PC-3 (cell line): ENCODE results near the gene TRIM66. TPM values are rescaled to one million over a fixed set of nuclear protein-coding genes. Genes with fewer than 3 reads are reported as not detected.
A peak's percentile ranks its signal among the peaks of the same experiment; 100 is the strongest.

ENCODE experiments used
- ATAC-seq: fragments of 200-7000 bp; cut with Tn5 transposase; 2 replicates; pipeline ENCODE4 v1.9.1; 2020; ENCODE audit warnings: mild to moderate bottlenecking, moderate library complexity
- BruUV-seq: library from RNA; stranded (reverse); fragments of 400-500 nt; replicated peaks from 2 replicates; lab custom pipeline; 2021; lab: Mats Ljungman, UMichigan
- CTCF ChIA-PET: fragments of 300-600 bp; sonication (Branson Sonifier 250); formaldehyde crosslinking; loops from one replicate; lab custom pipeline; 2022; ENCODE audit warnings: antibody characterized with exemption; lab: Charles Lee
- POLR2A ChIA-PET: fragments of 300-600 bp; sonication (Branson Sonifier 250); formaldehyde crosslinking; loops from one replicate; lab custom pipeline; 2022; ENCODE audit warnings: antibody characterized with exemption; ENCODE audit not compliant: unreplicated experiment; lab: Charles Lee
- DNase-seq: peaks from one replicate; pipeline ENCODE4 v3.0.0-alpha.2; 2015
- H2AFZ ChIP-seq: fragments of 300-600 bp; sonication (generic); 2 replicates; pipeline ENCODE4 v1.6.0; 2016; ENCODE audit warnings: antibody characterized with exemption, low read length
- H3F3A ChIP-seq: fragments of 300-600 bp; sonication (generic); one replicate; pipeline ENCODE4 v1.6.0; 2017; ENCODE audit warnings: antibody characterized with exemption, low read length, control low read depth, mild to moderate bottlenecking; ENCODE audit not compliant: unreplicated experiment
- H3K27ac ChIP-seq: fragments of 300-600 bp; sonication (generic); 2 replicates; pipeline ENCODE4 v1.5.1; 2016; ENCODE audit warnings: mild to moderate bottlenecking, low read length
- H3K27me3 ChIP-seq: fragments of 300-600 bp; sonication (generic); 2 replicates; pipeline ENCODE4 v1.6.1; 2016; ENCODE audit warnings: low read length, mixed read lengths
- H3K36me3 ChIP-seq: fragments of 300-600 bp; sonication (generic); 2 replicates; pipeline ENCODE4 v1.6.1; 2016; ENCODE audit warnings: low read depth, mixed run types, low read length, mixed read lengths
- H3K4me1 ChIP-seq: fragments of 300-600 bp; sonication (generic); 2 replicates; pipeline ENCODE4 v1.5.1; 2016; ENCODE audit warnings: low read length; ENCODE audit not compliant: insufficient read depth
- H3K4me2 ChIP-seq: fragments of 300-600 bp; sonication (generic); 2 replicates; pipeline ENCODE4 v1.6.0; 2016; ENCODE audit warnings: low read length
- H3K4me3 ChIP-seq: fragments of 300-600 bp; sonication (generic); 2 replicates; pipeline ENCODE4 v1.5.1; 2016; ENCODE audit warnings: mild to moderate bottlenecking, low read length, mixed read lengths
- H3K79me2 ChIP-seq: fragments of 300-600 bp; sonication (generic); 2 replicates; pipeline ENCODE4 v1.6.1; 2017; ENCODE audit warnings: low read length, mixed read lengths
- H3K9ac ChIP-seq: fragments of 300-600 bp; sonication (generic); 2 replicates; pipeline ENCODE4 v1.6.0; 2016; ENCODE audit warnings: mild to moderate bottlenecking, low read length
- H3K9me2 ChIP-seq: fragments of 300-600 bp; sonication (generic); replicated peaks from 2 replicates; pipeline ENCODE4 v1.6.1; 2016; ENCODE audit warnings: mixed run types, low read length, mixed read lengths
- H3K9me3 ChIP-seq: fragments of 300-600 bp; sonication (generic); 2 replicates; pipeline ENCODE4 v1.6.1; 2016; ENCODE audit warnings: low read length, mixed read lengths
- H4K20me1 ChIP-seq: fragments of 300-600 bp; sonication (generic); 2 replicates; pipeline ENCODE4 v1.6.1; 2016; ENCODE audit warnings: low read length, mixed read lengths
- EZH2 ChIP-seq: fragments of 300-600 bp; sonication (generic); IDR thresholded peaks from one replicate; pipeline ENCODE4 v1.6.1; 2017; ENCODE audit warnings: antibody characterized with exemption, mild to moderate bottlenecking, low read length; ENCODE audit not compliant: unreplicated experiment
- EZH2phosphoT487 ChIP-seq: fragments of 300-600 bp; sonication (generic); IDR thresholded peaks from 2 replicates; pipeline ENCODE4 v1.6.1; 2018; ENCODE audit warnings: mild to moderate bottlenecking, antibody characterized with exemption, low read length, borderline replicate concordance
- intact Hi-C: fragments of 100-400 bp; cut with micrococcal nuclease; formaldehyde crosslinking; loops from 2 replicates; pipeline ENCODE4 v1.9.0; 2023
- total RNA-seq: library from RNA; depleted of rRNA; stranded (reverse); fragments of >200 nt; gene quantifications from 2 replicates; pipeline ENCODE4 v1.2.3, GENCODE V29; 2014
- TF ChIP-seq, protein P1 (sequence below): fragments of 300-600 bp; sonication (generic); conservative IDR thresholded peaks from 2 replicates; pipeline ENCODE4 v1.5.1; 2017; ENCODE audit warnings: antibody characterized with exemption, low read depth, mild to moderate bottlenecking, low read length

TRIM66 gene
- total RNA-seq, 1 experiment from 2014 or later = 5.5 TPM

DNA sequence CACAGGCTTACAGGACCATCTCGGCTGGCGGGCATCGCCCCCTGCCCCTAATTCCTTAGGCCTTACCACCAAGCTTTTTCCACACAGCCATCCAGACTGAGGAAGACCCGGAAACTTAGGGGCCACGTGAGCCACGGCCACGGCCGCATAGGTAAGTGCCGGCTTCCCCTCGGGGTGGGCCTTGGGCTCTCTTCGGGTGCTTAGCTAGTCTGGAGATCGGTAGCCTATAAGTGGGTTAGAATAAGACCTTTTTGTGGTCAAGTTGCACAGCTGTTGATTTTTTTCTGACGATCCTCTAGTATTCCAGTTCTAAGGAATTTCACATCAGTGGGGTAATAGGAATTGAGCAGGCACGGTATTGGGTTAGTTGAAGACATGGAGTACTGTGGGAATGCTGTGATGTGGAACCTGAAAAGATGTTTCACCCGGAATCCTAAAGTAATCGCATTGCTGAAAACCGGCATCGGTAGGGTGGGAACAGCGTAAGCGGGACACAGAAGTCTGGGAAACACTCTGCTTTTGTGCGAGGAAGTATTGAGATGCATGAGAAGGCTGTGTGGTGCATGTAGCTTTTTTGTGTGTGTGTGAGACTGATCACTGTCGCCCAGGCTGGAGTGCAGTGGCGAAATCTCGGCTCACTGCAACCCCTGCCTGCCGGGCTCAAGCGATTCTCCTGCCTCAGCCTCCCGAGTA, 796 bp upstream of the TRIM66 start:
- Histone ChIP-seq H3K36me3 (peaks cover 40% of the 10 kb centered on the region), H3K27me3 (no peaks in the 10 kb centered on the region), H3K4me3 (peak overlapping the region; percentile 86), H3K27ac (peak overlapping the region; percentile 73), H3K9me3 (no peaks in the 10 kb centered on the region), H3K9ac (peak overlapping the region; percentile 100), H4K20me1 (peaks cover 23% of the 10 kb centered on the region), H3K9me2 (no peaks in the 10 kb centered on the region), H3K79me2 (peaks cover 48% of the 10 kb centered on the region), H3K4me1 (peaks cover 50% of the 10 kb centered on the region), H3K4me2 (peak overlapping the region; percentile 94), H3F3A (peaks cover 12% of the 10 kb centered on the region), H2AFZ (peak overlapping the region; percentile 54; the same call in 1 of the 2 replicates)
- ATAC-seq = no peak
- BruUV-seq = TSS peak; percentile 42
- intact Hi-C loops = loop anchor here (10.0 kb wide), 1 partner anchor 892 kb away; the partner anchor contains the start of gene WEE1
- ChIA-PET POLR2A (no interaction called here), CTCF (no interaction called here)
- TF ChIP-seq, protein P1, sequence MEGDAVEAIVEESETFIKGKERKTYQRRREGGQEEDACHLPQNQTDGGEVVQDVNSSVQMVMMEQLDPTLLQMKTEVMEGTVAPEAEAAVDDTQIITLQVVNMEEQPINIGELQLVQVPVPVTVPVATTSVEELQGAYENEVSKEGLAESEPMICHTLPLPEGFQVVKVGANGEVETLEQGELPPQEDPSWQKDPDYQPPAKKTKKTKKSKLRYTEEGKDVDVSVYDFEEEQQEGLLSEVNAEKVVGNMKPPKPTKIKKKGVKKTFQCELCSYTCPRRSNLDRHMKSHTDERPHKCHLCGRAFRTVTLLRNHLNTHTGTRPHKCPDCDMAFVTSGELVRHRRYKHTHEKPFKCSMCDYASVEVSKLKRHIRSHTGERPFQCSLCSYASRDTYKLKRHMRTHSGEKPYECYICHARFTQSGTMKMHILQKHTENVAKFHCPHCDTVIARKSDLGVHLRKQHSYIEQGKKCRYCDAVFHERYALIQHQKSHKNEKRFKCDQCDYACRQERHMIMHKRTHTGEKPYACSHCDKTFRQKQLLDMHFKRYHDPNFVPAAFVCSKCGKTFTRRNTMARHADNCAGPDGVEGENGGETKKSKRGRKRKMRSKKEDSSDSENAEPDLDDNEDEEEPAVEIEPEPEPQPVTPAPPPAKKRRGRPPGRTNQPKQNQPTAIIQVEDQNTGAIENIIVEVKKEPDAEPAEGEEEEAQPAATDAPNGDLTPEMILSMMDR = no peak
- TF ChIP-seq EZH2 (no peak), EZH2phosphoT487 (no peak)
- no peak for DNase-seq

DNA sequence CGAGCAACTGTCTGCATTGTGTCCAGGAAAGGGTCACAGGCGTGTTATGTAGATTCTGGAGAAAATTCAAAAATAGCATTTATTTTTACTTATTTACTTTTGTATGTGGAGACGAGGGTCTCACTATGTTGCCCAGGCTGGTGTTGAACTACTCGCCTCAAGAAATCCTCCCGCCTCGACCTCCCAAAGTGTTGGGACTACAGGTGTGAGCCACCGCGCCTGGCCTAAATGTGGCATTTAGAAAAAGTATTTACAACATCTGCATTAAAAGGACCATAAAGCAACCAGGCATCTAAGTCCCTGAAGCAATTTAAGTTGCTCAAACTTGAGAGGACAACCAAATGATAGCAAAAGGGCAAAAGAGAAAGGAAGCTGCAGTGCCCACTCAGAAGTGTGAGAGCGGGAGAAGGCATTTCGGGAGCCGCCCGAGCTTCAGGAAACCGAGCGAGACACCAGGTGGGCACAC, 595 bp downstream of the TRIM66 start:
- Histone ChIP-seq H3K79me2 (peaks cover 48% of the 10 kb centered on the region), H3K27ac (peak overlapping the region; percentile 73), H4K20me1 (peaks cover 23% of the 10 kb centered on the region), H3K9ac (peak overlapping the region; percentile 100), H3K36me3 (peaks cover 39% of the 10 kb centered on the region), H3F3A (peaks cover 6% of the 10 kb centered on the region), H3K27me3 (no peaks in the 10 kb centered on the region), H3K4me3 (peak overlapping the region; percentile 86), H3K4me1 (peaks cover 37% of the 10 kb centered on the region), H3K4me2 (peak overlapping the region; percentile 94), H2AFZ (peak overlapping the region; percentile 54; the same call in 1 of the 2 replicates), H3K9me3 (no peaks in the 10 kb centered on the region), H3K9me2 (no peaks in the 10 kb centered on the region)
- ChIA-PET POLR2A (interaction anchor here (0.6 kb wide), 1 partner anchor 1268 kb away, joined by 3 read pairs; no protein-coding TSS in a partner anchor), CTCF (interaction anchor here (0.7 kb wide), 1 partner anchor 86 kb away, joined by 4 read pairs; no protein-coding TSS in a partner anchor)
- DNase-seq (peak; percentile 5), ATAC-seq (no peak)
- TF ChIP-seq, protein P1 = no peak
- TF ChIP-seq EZH2phosphoT487 (no peak), EZH2 (no peak)
- no TSS peak for BruUV-seq
- intact Hi-C loops = loop anchor here (10.0 kb wide), 1 partner anchor 893 kb away; the partner anchor contains the start of gene WEE1
